Heart left ventricle (tissue), 16 donors: ENCODE data around the gene USE1. TPM values are rescaled to one million over a fixed set of nuclear protein-coding genes. Genes with fewer than 3 reads are reported as not detected.

ENCODE experiments used
- ATAC-seq, 4 donors: fragments of 200-7000 bp; cut with Tn5 transposase; one replicate each; pipeline ENCODE4 v1.9.1; 2020 to 2022; ENCODE audit warnings: moderate library complexity in 4 of 4, mild to moderate bottlenecking in 3 of 4, moderate number of reproducible peaks in 1 of 4
- DNase-seq, 5 donors: peaks; one replicate each; pipeline ENCODE4 v3.0.0-alpha.2; 2020
- H3K27ac ChIP-seq, 12 donors: fragments of 200-600 bp; sonication (generic) in 4 of 12; one replicate each; pipeline versions ENCODE4 v1.5.0 to v1.8.0; 2016 to 2022; ENCODE audit warnings: mild to moderate bottlenecking in 2 of 12
- H3K27me3 ChIP-seq, 9 donors: fragments of 200-600 bp; sonication (generic) in 2 of 9; one replicate each; pipeline versions ENCODE4 v1.5.1 to v1.8.0; 2016 to 2022; ENCODE audit warnings: mild to moderate bottlenecking in 3 of 9
- H3K36me3 ChIP-seq, 9 donors: fragments of 200-600 bp; sonication (generic) in 2 of 9; one replicate each; pipeline versions ENCODE4 v1.5.0 to v1.8.0; 2018 to 2022; ENCODE audit warnings: mild to moderate bottlenecking in 2 of 9
- H3K4me1 ChIP-seq, 12 donors: fragments of 200-600 bp; sonication (generic) in 4 of 12; one replicate each; pipeline versions ENCODE4 v1.5.0 to v1.8.0; 2016 to 2022; ENCODE audit warnings: mild to moderate bottlenecking in 3 of 12
- H3K4me3 ChIP-seq, 12 donors: fragments of 200-600 bp; sonication (generic) in 4 of 12; one replicate each; pipeline versions ENCODE4 v1.5.0 to v1.8.0; 2017 to 2022; ENCODE audit warnings: mild to moderate bottlenecking in 9 of 12, moderate library complexity in 4 of 12
- H3K9me3 ChIP-seq, 12 donors: fragments of 200-600 bp; sonication (generic) in 4 of 12; one replicate each; pipeline versions ENCODE4 v1.5.0 to v1.8.0; 2016 to 2022; ENCODE audit warnings: mild to moderate bottlenecking in 1 of 12
- POLR2A ChIP-seq, 2 donors: fragments of 450-650 bp; IDR thresholded peaks; one replicate each; pipeline ENCODE4 v1.6.1; 2017; ENCODE audit warnings: antibody characterized with exemption in 2 of 2, mild to moderate bottlenecking in 2 of 2, moderate library complexity in 2 of 2
- WGBS, 4 donors: extraction: QIAGEN DNeasy Blood & Tissue Kit in 2 of 4; methylation state at CpG; one replicate each; pipeline versions ENCODE4 v1.1.5 to v1.1.7; 2013 to 2018; 5-methylcytosine and 5-hydroxymethylcytosine counted together
- intact Hi-C, 10 donors: fragments of 100-400 bp; cut with DNase I; formaldehyde crosslinking; loops; one replicate each; pipeline versions ENCODE4 v1.11.1 to v1.14.2; 2022
- polyA plus RNA-seq, 2 donors: library from polyadenylated mRNA; stranded (reverse); fragments of 200-250 nt; gene quantifications; one replicate each; pipeline ENCODE4 v1.2.3, GENCODE V29; 2013
- total RNA-seq, 9 donors: library from RNA; depleted of rRNA in 2 of 9; stranded (reverse); fragments of >200 nt in 2 of 9; fragmentation: NEBNext Ultra II Directional in 3 of 9; extraction: Animal tissue kit (Norgen Biotek cat#: 25700) in 3 of 9; gene quantifications; one replicate each; pipeline versions ENCODE4 v1.1.0 to v1.2.4, GENCODE V29; 2016 to 2023
- TF ChIP-seq, protein P1 (sequence below), 12 donors: fragments of 200-600 bp; sonication (generic) in 4 of 12; IDR thresholded peaks; one replicate each; pipeline versions ENCODE4 v1.5.0 to v1.8.0; 2018 to 2022; ENCODE audit warnings: antibody characterized with exemption in 12 of 12, mild to moderate bottlenecking in 5 of 12
- donor health status: ischemic (EF 13 %, LVEDD 7.1; RV severe dilation, severe dysfunction).
- donor health status: healthy with polysubstance abuse.
- donor health status: DM: no; HTN: yes; CAD: no.
- donor health status: DM: no; HTN: no; CAD: no.
- donor health status: ischemic (EF 25% LVEDD 6.9; RV normal size, moderate dysfunction).
- donor health status: ischemic (EF 25% LVEDD 5.7; RV mildly dilated, moderate dysfunction).
- donor health status: healthy.
- donor health status: DM: yes; HTN: yes; CAD: no.
- donor health status: ischemic (EF 35%, LVEDD 5.7; RV mildly dilated, moderate dysfunction).
- donor health status: nonischemic (EF 11% LVEDD 7.7; RV severe dilation, severe dysfunction).
- donor health status: DM: yes; HTN: yes; CAD: no.
- donor health status: PGD.
- donor health status: ischemic (EF 29% LVEDD 5.4; RV normal size, mild dysfunction).
- donor health status: nonischemic (EF 23%, LVEDD 6.1; RV moderate dilation, normal function).

USE1 gene
- total and polyA plus RNA-seq, 11 donors: 22.5 to 69.6 (median 26.7) TPM

GRCh38 chr19:17192751-17193150 is 22.4 kb upstream of the USE1 start:
- intact Hi-C loops: no loop called here
- no peak for DNase-seq
- 96 to 99% (median 97%) methylated on average over 16 to 26 of the region's 26 CpGs for WGBS, 4 donors
- TF ChIP-seq, protein P1, sequence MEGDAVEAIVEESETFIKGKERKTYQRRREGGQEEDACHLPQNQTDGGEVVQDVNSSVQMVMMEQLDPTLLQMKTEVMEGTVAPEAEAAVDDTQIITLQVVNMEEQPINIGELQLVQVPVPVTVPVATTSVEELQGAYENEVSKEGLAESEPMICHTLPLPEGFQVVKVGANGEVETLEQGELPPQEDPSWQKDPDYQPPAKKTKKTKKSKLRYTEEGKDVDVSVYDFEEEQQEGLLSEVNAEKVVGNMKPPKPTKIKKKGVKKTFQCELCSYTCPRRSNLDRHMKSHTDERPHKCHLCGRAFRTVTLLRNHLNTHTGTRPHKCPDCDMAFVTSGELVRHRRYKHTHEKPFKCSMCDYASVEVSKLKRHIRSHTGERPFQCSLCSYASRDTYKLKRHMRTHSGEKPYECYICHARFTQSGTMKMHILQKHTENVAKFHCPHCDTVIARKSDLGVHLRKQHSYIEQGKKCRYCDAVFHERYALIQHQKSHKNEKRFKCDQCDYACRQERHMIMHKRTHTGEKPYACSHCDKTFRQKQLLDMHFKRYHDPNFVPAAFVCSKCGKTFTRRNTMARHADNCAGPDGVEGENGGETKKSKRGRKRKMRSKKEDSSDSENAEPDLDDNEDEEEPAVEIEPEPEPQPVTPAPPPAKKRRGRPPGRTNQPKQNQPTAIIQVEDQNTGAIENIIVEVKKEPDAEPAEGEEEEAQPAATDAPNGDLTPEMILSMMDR (IDR thresholded peaks at IDR 0.05): no peak
- no peak for TF ChIP-seq POLR2A (IDR thresholded peaks at IDR 0.05)
- H3K4me1 ChIP-seq: no peaks in the 10 kb centered on the region
- peak in 1 of 4 donors; percentile 31 for ATAC-seq
- H3K27me3 ChIP-seq: no peaks in the 10 kb centered on the region
- H3K9me3 ChIP-seq: no peaks in the 10 kb centered on the region
- peaks cover 0 to 96% (median 88%) of the 10 kb centered on the region in 9 donors for H3K36me3 ChIP-seq
- H3K4me3 ChIP-seq: no peak overlapping the region
- H3K27ac ChIP-seq: no peak overlapping the region

- Histone ChIP-seq H3K4me1 (no peaks in the 10 kb centered on the region), H3K36me3 (peaks cover 0 to 96% (median 88%) of the 10 kb centered on the region in 9 donors), H3K9me3 (no peaks in the 10 kb centered on the region), H3K27ac (no peak overlapping the region), H3K4me3 (no peak overlapping the region), H3K27me3 (no peaks in the 10 kb centered on the region)
- DNase-seq (no peak), ATAC-seq (no peak)
- intact Hi-C loops: no loop called here
- 93 to 96% (median 95%) methylated on average over 16 of the region's 16 CpGs for WGBS, 4 donors
- TF ChIP-seq, protein P1 (IDR thresholded peaks at IDR 0.05): no peak
- TF ChIP-seq POLR2A (IDR thresholded peaks at IDR 0.05): no peak
These were observed 20.5 kb upstream of the USE1 start for GRCh38 chr19:17194608-17195007.

- ATAC-seq: no peak
- Histone ChIP-seq H3K4me1 (no peaks in the 10 kb centered on the region), H3K27ac (no peak overlapping the region), H3K27me3 (no peaks in the 10 kb centered on the region), H3K4me3 (no peak overlapping the region), H3K9me3 (no peaks in the 10 kb centered on the region), H3K36me3 (peaks cover 0 to 96% (median 88%) of the 10 kb centered on the region in 9 donors)
- WGBS, 4 donors: 93 to 98% (median 97%) methylated on average over 4 to 23 of the region's 23 CpGs
- intact Hi-C loops: no loop called here
- TF ChIP-seq, protein P1 (IDR thresholded peaks at IDR 0.05): no peak
- no peak for TF ChIP-seq POLR2A (IDR thresholded peaks at IDR 0.05)
- DNase-seq: no peak
These were observed 20.1 kb upstream of the USE1 start for GRCh38 chr19:17195106-17195505.

DNA sequence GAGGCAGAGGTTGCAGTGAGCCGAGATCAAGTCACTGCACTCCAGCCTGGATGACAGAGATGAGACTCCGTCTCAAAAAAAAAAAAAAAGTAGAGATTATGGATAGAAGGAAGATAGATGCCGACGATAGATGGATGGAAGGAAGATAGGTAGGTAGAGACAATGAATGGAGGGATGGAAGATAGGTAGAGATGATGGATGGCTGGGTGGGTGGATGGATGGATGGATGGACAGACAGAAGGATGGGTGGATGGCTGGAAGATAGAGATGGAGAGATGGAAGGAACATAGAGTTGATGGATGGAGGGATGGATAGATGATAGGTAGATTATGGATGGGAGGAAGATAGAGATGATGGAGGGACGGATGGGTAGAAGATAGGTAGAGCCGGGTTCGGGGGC is 18.5 kb upstream of the USE1 start:
- Histone ChIP-seq H3K4me3 (no peak overlapping the region), H3K27ac (no peak overlapping the region), H3K9me3 (no peaks in the 10 kb centered on the region), H3K4me1 (no peaks in the 10 kb centered on the region), H3K36me3 (peaks cover 0 to 96% (median 88%) of the 10 kb centered on the region in 9 donors), H3K27me3 (no peaks in the 10 kb centered on the region)
- 94 to 99% (median 98%) methylated on average over 7 of the region's 7 CpGs for WGBS, 4 donors
- ATAC-seq (no peak), DNase-seq (no peak)
- no peak for TF ChIP-seq POLR2A (IDR thresholded peaks at IDR 0.05)
- TF ChIP-seq, protein P1 (IDR thresholded peaks at IDR 0.05): no peak
- intact Hi-C loops: no loop called here
